ENCODE data around the gene SLC16A3. TPM values are rescaled to one million over a fixed set of nuclear protein-coding genes. Genes with fewer than 3 reads are reported as not detected.
"Not testable (repeated sequence)": the region's sequence is repeated elsewhere in the genome, so short reads cannot be mapped to it uniquely, and the experiment has no call there.

SLC16A3 gene
- total and polyA plus RNA-seq, 12 donors, result 2.7 to 58.6 (median 32.7) TPM

GRCh38 chr17:82249896-82250581, 21.2 kb downstream of the SLC16A3 start:
- Histone ChIP-seq H3K27ac (peak overlapping the region in 1 of 5 donors; percentile 10), H3K4me1 (replicated peaks in 1 of 2) (peaks cover 14 to 24% of the 10 kb centered on the region in 2 donors), H3K9me3 (replicated peaks in 1 of 3) (no peaks in the 10 kb centered on the region), H3K27me3 (no peaks in the 10 kb centered on the region), H3K36me3 (replicated peaks in 1 of 2) (peaks cover 0 to 86% of the 10 kb centered on the region in 2 donors), H3K4me3 (no peak overlapping the region)
- intact Hi-C loops (cut with DNase I), result no loop called here
- DNase-seq, result peak in 1 of 7 donors; percentile 15
- TF ChIP-seq POLR2A (IDR thresholded peaks at IDR 0.05) (no peak), CTCF (IDR thresholded peaks at IDR 0.05) (no peak)
- 87 to 93% (median 88%) methylated on average over 21 to 33 of the region's 33 CpGs for WGBS, 4 donors

- H3K4me1 ChIP-seq (replicated peaks in 1 of 2), result peaks cover 14 to 20% of the 10 kb centered on the region in 2 donors
- peaks cover 0 to 86% of the 10 kb centered on the region in 2 donors for H3K36me3 ChIP-seq (replicated peaks in 1 of 2)
Observed at GRCh38 chr17:82250868-82251500, 22.1 kb downstream of the SLC16A3 start.

GRCh38 chr17:82252511-82253178, 23.8 kb downstream of the SLC16A3 start:
- Histone ChIP-seq H3K27ac (no peak overlapping the region), H3K4me1 (replicated peaks in 1 of 2) (peaks cover 0 to 3% of the 10 kb centered on the region in 2 donors), H3K36me3 (replicated peaks in 1 of 2) (peaks cover 0 to 78% of the 10 kb centered on the region in 2 donors), H3K9me3 (replicated peaks in 1 of 3) (no peaks in the 10 kb centered on the region), H3K27me3 (no peaks in the 10 kb centered on the region), H3K4me3 (no peak overlapping the region)
- intact Hi-C loops (cut with DNase I), result no loop called here
- DNase-seq, result peak in 1 of 7 donors; percentile 13
- 91 to 95% (median 92%) methylated on average over 21 to 28 of the region's 28 CpGs for WGBS, 4 donors
- TF ChIP-seq CTCF (IDR thresholded peaks at IDR 0.05), result no peak
- TF ChIP-seq POLR2A (IDR thresholded peaks at IDR 0.05), result no peak

More at GRCh38 chr17:82250868-82251500, 22.1 kb downstream of the SLC16A3 start:
- no peak for TF ChIP-seq CTCF (IDR thresholded peaks at IDR 0.05)
- TF ChIP-seq POLR2A (IDR thresholded peaks at IDR 0.05), result no peak
- H3K27me3 ChIP-seq, result no peaks in the 10 kb centered on the region
- no peaks in the 10 kb centered on the region for H3K9me3 ChIP-seq (replicated peaks in 1 of 3)
- peak overlapping the region in 1 of 5 donors; percentile 9 for H3K27ac ChIP-seq
- H3K4me3 ChIP-seq, result no peak overlapping the region
- DNase-seq, result peak in 1 of 7 donors; percentile 11
- intact Hi-C loops (cut with DNase I), result no loop called here
- 87 to 93% (median 88%) methylated on average over 19 to 25 of the region's 25 CpGs for WGBS, 4 donors

- WGBS, 4 donors, result 91 to 98% (median 95%) methylated on average over 4 to 12 of the region's 12 CpGs
- Histone ChIP-seq H3K4me3 (no peak overlapping the region), H3K27ac (no peak overlapping the region), H3K36me3 (replicated peaks in 1 of 2) (peaks cover 0 to 78% of the 10 kb centered on the region in 2 donors), H3K4me1 (replicated peaks in 1 of 2) (no peaks in the 10 kb centered on the region), H3K27me3 (no peaks in the 10 kb centered on the region), H3K9me3 (replicated peaks in 1 of 3) (no peaks in the 10 kb centered on the region)
- DNase-seq, result no peak
- intact Hi-C loops (cut with DNase I), result no loop called here
- TF ChIP-seq CTCF (IDR thresholded peaks at IDR 0.05) (no peak), POLR2A (IDR thresholded peaks at IDR 0.05) (no peak)
Observed at GRCh38 chr17:82253179-82253544, 24.3 kb downstream of the SLC16A3 start.

GRCh38 chr17:82254096-82254495, 25.3 kb downstream of the SLC16A3 start:
- H3K27me3 ChIP-seq; H3K27ac ChIP-seq; intact Hi-C loops (cut with DNase I); H3K4me3 ChIP-seq; DNase-seq; H3K9me3 ChIP-seq (replicated peaks in 1 of 3); H3K4me1 ChIP-seq (replicated peaks in 1 of 2): not testable (repeated sequence)
- WGBS, 4 donors, result 97 to 98% (median 98%) methylated on average over 7 to 39 of the region's 39 CpGs
- H3K36me3 ChIP-seq (replicated peaks in 1 of 2), result peaks cover 0 to 78% of the 10 kb centered on the region in 2 donors

- intact Hi-C loops (cut with DNase I), result not testable (repeated sequence)
- peaks cover 0 to 78% of the 10 kb centered on the region in 2 donors for H3K36me3 ChIP-seq (replicated peaks in 1 of 2)
Observed at GRCh38 chr17:82254746-82255145, 25.9 kb downstream of the SLC16A3 start.

More at GRCh38 chr17:82254746-82255145, 25.9 kb downstream of the SLC16A3 start:
- not testable (repeated sequence) for H3K27ac ChIP-seq; H3K9me3 ChIP-seq (replicated peaks in 1 of 3); H3K4me1 ChIP-seq (replicated peaks in 1 of 2); H3K4me3 ChIP-seq; H3K27me3 ChIP-seq; DNase-seq
- WGBS, 4 donors, result 90 to 98% (median 97%) methylated on average over 8 to 33 of the region's 33 CpGs

Data from adrenal gland (tissue), 12 donors.